Measurements from ENCODE around the gene SLC25A47.
A peak's percentile ranks its signal among the peaks of the same experiment; 100 is the strongest.

SLC25A47 gene

GRCh38 chr14:100283984-100284881 lies 38.9 kb upstream of the SLC25A47 start:
- Histone ChIP-seq H2BK5ac (ENCODE audit: low read length) (no peak overlapping the region), H2BK15ac (replicated peaks; ENCODE audit: low read depth) (no peak overlapping the region), H3K27ac (ENCODE audit: low read depth, low read length) (no peak overlapping the region), H3K4me3 (ENCODE audit: low read length) (no peak overlapping the region), H4K8ac (ENCODE audit: low read depth, low read length) (no peak overlapping the region), H4K5ac (ENCODE audit: low read length) (no peak overlapping the region), H3K23ac (ENCODE audit: low read length) (no peak overlapping the region), H3K4me1 (ENCODE audit: control insufficient read depth, low read depth, low read length) (peaks cover 2% of the 10 kb centered on the region), H3K9ac (ENCODE audit: low read length) (peak overlapping the region; percentile 71), H3K56ac (ENCODE audit: low read length) (peak overlapping the region; percentile 90), H3K79me1 (ENCODE audit: low read length) (peaks cover 16% of the 10 kb centered on the region), H2AK5ac (ENCODE audit: low read length) (no peak overlapping the region), H3K4ac (ENCODE audit: low read depth, low read length) (no peak overlapping the region), H3K36me3 (ENCODE audit: control insufficient read depth, insufficient read depth, low read length) (no peaks in the 10 kb centered on the region), H3K18ac (ENCODE audit: low read length) (no peak overlapping the region), H3K27me3 (ENCODE audit: insufficient read depth, low read length, poor library complexity) (no peaks in the 10 kb centered on the region), H3K79me2 (ENCODE audit: control insufficient read depth, insufficient read depth, low read length) (peaks cover 15% of the 10 kb centered on the region), H3K4me2 (ENCODE audit: low read length) (peak overlapping the region; percentile 14), H2BK120ac (ENCODE audit: low read depth, low read length) (no peak overlapping the region)
- DNase-seq, result peak; percentile 57
- no CpG with 5 or more reads among the region's 26 CpGs for WGBS (ENCODE audit: extremely low coverage, insufficient coverage, low lambda C conversion rate)

DNA sequence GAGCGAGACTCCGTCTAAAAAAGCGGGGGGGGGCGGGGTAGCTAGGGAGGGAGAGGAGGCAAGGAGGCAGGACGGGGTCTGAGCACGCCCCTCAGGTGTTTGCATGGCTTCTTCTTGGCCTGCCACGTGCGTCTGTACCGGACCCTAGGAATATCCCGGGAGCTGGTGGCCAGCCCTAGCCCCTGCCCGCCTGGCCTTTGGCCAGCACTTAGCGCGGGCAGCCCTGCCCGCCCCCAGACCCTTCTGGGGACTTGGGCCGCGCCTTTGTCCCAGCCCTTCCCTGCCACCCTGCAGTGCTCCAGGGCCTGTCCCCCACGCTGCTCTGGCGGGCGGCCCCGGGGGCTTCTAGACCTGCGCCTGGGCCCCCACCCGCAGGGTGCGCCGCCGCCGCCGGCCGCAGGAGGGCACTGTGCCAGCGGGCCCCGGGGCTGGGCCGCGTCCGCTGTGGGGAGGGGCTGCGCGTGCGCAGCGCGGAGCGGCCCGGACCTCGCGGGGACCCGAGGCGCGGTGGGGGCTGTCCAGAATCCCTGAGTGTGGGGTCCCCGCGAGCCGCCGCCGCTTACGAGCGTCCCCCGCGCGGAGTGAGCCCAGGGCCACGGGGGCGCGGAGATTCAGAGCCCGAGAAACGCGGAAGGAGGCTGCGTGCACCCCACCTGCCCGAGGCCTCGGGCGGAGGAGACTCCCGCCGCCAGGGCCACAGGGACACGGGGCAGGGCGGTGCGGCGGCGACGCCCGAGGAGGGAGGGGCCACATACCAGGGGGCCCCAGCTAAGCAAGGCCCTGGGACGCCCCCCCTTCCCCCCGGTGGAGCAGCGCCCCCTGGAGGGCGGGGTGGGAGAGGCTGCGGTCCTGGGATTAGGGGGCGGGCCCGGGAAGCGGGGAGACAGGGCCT lies 37.9 kb upstream of the SLC25A47 start:
- no peak overlapping the region for H3K27ac ChIP-seq (ENCODE audit: low read depth, low read length)
- H3K27me3 ChIP-seq (ENCODE audit: insufficient read depth, low read length, poor library complexity), result no peaks in the 10 kb centered on the region
- H2AK5ac ChIP-seq (ENCODE audit: low read length), result no peak overlapping the region
- H3K36me3 ChIP-seq (ENCODE audit: control insufficient read depth, insufficient read depth, low read length), result no peaks in the 10 kb centered on the region
- peak overlapping the region; percentile 95 for H3K4ac ChIP-seq (ENCODE audit: low read depth, low read length)
- H3K23ac ChIP-seq (ENCODE audit: low read length), result no peak overlapping the region
- WGBS (ENCODE audit: extremely low coverage, insufficient coverage, low lambda C conversion rate), result no CpG with 5 or more reads among the region's 82 CpGs
- peaks cover 2% of the 10 kb centered on the region for H3K4me1 ChIP-seq (ENCODE audit: control insufficient read depth, low read depth, low read length)
- no peak overlapping the region for H4K5ac ChIP-seq (ENCODE audit: low read length)
- H2BK120ac ChIP-seq (ENCODE audit: low read depth, low read length), result no peak overlapping the region
- H3K79me2 ChIP-seq (ENCODE audit: control insufficient read depth, insufficient read depth, low read length), result peaks cover 8% of the 10 kb centered on the region
- peak overlapping the region; percentile 90 for H3K56ac ChIP-seq (ENCODE audit: low read length)
- peaks cover 10% of the 10 kb centered on the region for H3K79me1 ChIP-seq (ENCODE audit: low read length)
- peak overlapping the region; percentile 35 for H3K4me3 ChIP-seq (ENCODE audit: low read length)
- H2BK15ac ChIP-seq (replicated peaks; ENCODE audit: low read depth), result no peak overlapping the region
- H4K8ac ChIP-seq (ENCODE audit: low read depth, low read length), result no peak overlapping the region
- H2BK5ac ChIP-seq (ENCODE audit: low read length), result no peak overlapping the region
- peak overlapping the region; percentile 80 for H3K9ac ChIP-seq (ENCODE audit: low read length)
- H3K18ac ChIP-seq (ENCODE audit: low read length), result peak overlapping the region; percentile 88
- peak overlapping the region; percentile 77 for H3K4me2 ChIP-seq (ENCODE audit: low read length)
- DNase-seq, result peak; percentile 93

DNA sequence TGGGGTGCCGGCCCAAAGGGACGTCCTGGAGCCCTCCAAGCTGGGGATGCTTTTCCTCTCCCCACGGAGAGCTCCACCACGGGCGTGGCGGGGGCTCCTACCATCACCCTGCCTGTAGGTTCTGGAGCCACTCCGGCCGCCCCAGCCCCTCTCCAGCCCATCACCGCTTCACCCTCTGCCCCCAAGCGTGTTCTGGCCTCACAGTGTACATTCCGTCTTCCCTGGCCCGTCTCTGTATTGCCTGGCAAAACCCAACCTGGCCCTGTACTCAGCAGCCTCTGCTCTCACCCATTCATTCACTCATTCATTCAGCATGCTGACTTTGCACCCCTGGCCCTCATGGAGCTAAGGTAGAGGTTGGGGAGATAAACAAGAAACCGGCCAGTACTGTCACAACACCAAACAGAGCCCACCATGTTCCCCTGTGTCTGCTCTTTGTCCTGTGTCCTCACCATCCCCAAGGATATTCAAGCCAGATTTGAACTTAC lies 37.2 kb upstream of the SLC25A47 start:
- Histone ChIP-seq H3K18ac (ENCODE audit: low read length) (no peak overlapping the region), H3K36me3 (ENCODE audit: control insufficient read depth, insufficient read depth, low read length) (no peaks in the 10 kb centered on the region), H3K23ac (ENCODE audit: low read length) (no peak overlapping the region), H3K27ac (ENCODE audit: low read depth, low read length) (no peak overlapping the region), H3K79me1 (ENCODE audit: low read length) (peaks cover 7% of the 10 kb centered on the region), H3K9ac (ENCODE audit: low read length) (no peak overlapping the region), H2BK15ac (replicated peaks; ENCODE audit: low read depth) (no peak overlapping the region), H2BK120ac (ENCODE audit: low read depth, low read length) (no peak overlapping the region), H3K4me3 (ENCODE audit: low read length) (no peak overlapping the region), H3K79me2 (ENCODE audit: control insufficient read depth, insufficient read depth, low read length) (peaks cover 6% of the 10 kb centered on the region), H3K56ac (ENCODE audit: low read length) (peak overlapping the region; percentile 86), H4K8ac (ENCODE audit: low read depth, low read length) (no peak overlapping the region), H3K4ac (ENCODE audit: low read depth, low read length) (no peak overlapping the region), H3K4me2 (ENCODE audit: low read length) (no peak overlapping the region), H2BK5ac (ENCODE audit: low read length) (no peak overlapping the region), H3K27me3 (ENCODE audit: insufficient read depth, low read length, poor library complexity) (no peaks in the 10 kb centered on the region), H2AK5ac (ENCODE audit: low read length) (no peak overlapping the region), H4K5ac (ENCODE audit: low read length) (no peak overlapping the region), H3K4me1 (ENCODE audit: control insufficient read depth, low read depth, low read length) (peaks cover 2% of the 10 kb centered on the region)
- no peak for DNase-seq
- no CpG with 5 or more reads among the region's 13 CpGs for WGBS (ENCODE audit: extremely low coverage, insufficient coverage, low lambda C conversion rate)

DNA sequence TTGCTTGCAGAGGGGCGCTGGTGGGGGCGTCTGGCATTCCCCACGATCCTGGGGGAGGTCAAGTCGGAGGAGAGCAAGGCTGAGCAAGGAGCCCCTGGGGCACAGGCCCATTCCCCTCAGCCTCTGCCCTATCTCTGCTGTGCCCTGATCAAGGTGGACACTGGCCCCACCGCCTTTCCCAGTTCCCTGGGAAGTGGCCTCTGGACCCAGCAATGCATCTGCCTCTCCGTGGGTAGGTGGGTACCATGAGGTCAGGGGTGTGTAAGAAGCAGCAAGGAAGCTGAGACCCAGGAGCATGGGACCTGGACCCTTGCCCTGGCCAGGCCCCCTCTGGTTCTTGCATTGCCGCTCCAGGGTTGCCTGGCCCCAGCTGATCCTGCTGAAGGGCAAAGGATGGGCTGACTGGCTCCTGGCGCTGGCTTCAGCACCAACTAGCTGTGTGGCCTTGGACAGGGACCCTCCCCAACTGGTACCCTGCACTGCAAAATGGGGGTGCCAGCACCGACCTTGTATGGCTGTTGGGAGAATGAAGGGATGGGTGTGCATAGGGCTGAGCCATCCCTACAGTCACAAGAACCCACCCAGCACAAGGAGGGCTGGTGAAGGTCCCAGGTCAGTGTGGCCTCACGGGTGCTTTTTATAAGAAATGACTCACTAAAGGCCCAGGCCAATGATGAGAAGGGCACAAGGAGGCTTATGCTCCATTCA lies 36.5 kb upstream of the SLC25A47 start:
- no CpG with 5 or more reads among the region's 10 CpGs for WGBS (ENCODE audit: extremely low coverage, insufficient coverage, low lambda C conversion rate)

GRCh38 chr14:100287202-100287997 lies 35.7 kb upstream of the SLC25A47 start:
- peaks cover 2% of the 10 kb centered on the region for H3K4me1 ChIP-seq (ENCODE audit: control insufficient read depth, low read depth, low read length)
- no peak overlapping the region for H3K23ac ChIP-seq (ENCODE audit: low read length)
- no peak overlapping the region for H3K4me2 ChIP-seq (ENCODE audit: low read length)
- no peak overlapping the region for H3K9ac ChIP-seq (ENCODE audit: low read length)
- H2AK5ac ChIP-seq (ENCODE audit: low read length), result no peak overlapping the region
- no peak overlapping the region for H3K18ac ChIP-seq (ENCODE audit: low read length)
- no peak overlapping the region for H4K5ac ChIP-seq (ENCODE audit: low read length)
- no peak overlapping the region for H3K4me3 ChIP-seq (ENCODE audit: low read length)
- H2BK5ac ChIP-seq (ENCODE audit: low read length), result no peak overlapping the region
- no peak overlapping the region for H2BK15ac ChIP-seq (replicated peaks; ENCODE audit: low read depth)
- H3K27me3 ChIP-seq (ENCODE audit: insufficient read depth, low read length, poor library complexity), result no peaks in the 10 kb centered on the region
- no peak overlapping the region for H4K8ac ChIP-seq (ENCODE audit: low read depth, low read length)
- peaks cover 5% of the 10 kb centered on the region for H3K36me3 ChIP-seq (ENCODE audit: control insufficient read depth, insufficient read depth, low read length)
- no peak overlapping the region for H3K27ac ChIP-seq (ENCODE audit: low read depth, low read length)
- H3K79me1 ChIP-seq (ENCODE audit: low read length), result no peaks in the 10 kb centered on the region
- no peak overlapping the region for H2BK120ac ChIP-seq (ENCODE audit: low read depth, low read length)
- no peak for DNase-seq
- WGBS (ENCODE audit: extremely low coverage, insufficient coverage, low lambda C conversion rate), result no CpG with 5 or more reads among the region's 12 CpGs
- H3K79me2 ChIP-seq (ENCODE audit: control insufficient read depth, insufficient read depth, low read length), result no peaks in the 10 kb centered on the region
- no peak overlapping the region for H3K4ac ChIP-seq (ENCODE audit: low read depth, low read length)
- H3K56ac ChIP-seq (ENCODE audit: low read length), result no peak overlapping the region

More for the DNA sequence above, 36.5 kb upstream of the SLC25A47 start:
- Histone ChIP-seq H2AK5ac (ENCODE audit: low read length) (no peak overlapping the region), H3K4me1 (ENCODE audit: control insufficient read depth, low read depth, low read length) (peaks cover 2% of the 10 kb centered on the region), H2BK15ac (replicated peaks; ENCODE audit: low read depth) (no peak overlapping the region), H3K56ac (ENCODE audit: low read length) (no peak overlapping the region), H4K5ac (ENCODE audit: low read length) (no peak overlapping the region), H3K9ac (ENCODE audit: low read length) (no peak overlapping the region), H3K4me3 (ENCODE audit: low read length) (no peak overlapping the region), H3K4me2 (ENCODE audit: low read length) (no peak overlapping the region), H2BK120ac (ENCODE audit: low read depth, low read length) (no peak overlapping the region), H3K18ac (ENCODE audit: low read length) (no peak overlapping the region), H3K4ac (ENCODE audit: low read depth, low read length) (no peak overlapping the region), H3K27me3 (ENCODE audit: insufficient read depth, low read length, poor library complexity) (no peaks in the 10 kb centered on the region), H4K8ac (ENCODE audit: low read depth, low read length) (no peak overlapping the region), H3K23ac (ENCODE audit: low read length) (no peak overlapping the region), H3K36me3 (ENCODE audit: control insufficient read depth, insufficient read depth, low read length) (peaks cover 2% of the 10 kb centered on the region), H3K79me1 (ENCODE audit: low read length) (peaks cover 4% of the 10 kb centered on the region), H2BK5ac (ENCODE audit: low read length) (no peak overlapping the region), H3K79me2 (ENCODE audit: control insufficient read depth, insufficient read depth, low read length) (peaks cover 2% of the 10 kb centered on the region), H3K27ac (ENCODE audit: low read depth, low read length) (no peak overlapping the region)
- no peak for DNase-seq

Data from mesendoderm (in vitro differentiated cells).